DMS114 treated with DMSO at 0.1 percent for 48 hours (cell line): ENCODE results near the gene FGD6.
"Not testable (repeated sequence)": the region's sequence is repeated elsewhere in the genome, so short reads cannot be mapped to it uniquely, and the experiment has no call there.

Experiments used
- DNase-seq: peaks from one replicate; lab custom pipeline; 2025; ENCODE audit not compliant: unreplicated experiment; lab: John Stamatoyannopoulos, UW

The FGD6 gene

GRCh38 chr12:95205685-95206084, 11.6 kb downstream of the FGD6 start:
- no peak for DNase-seq

- no peak for DNase-seq
Measured at GRCh38 chr12:95205016-95205624, 12.1 kb downstream of the FGD6 start.

GRCh38 chr12:95204141-95204866, 13.0 kb downstream of the FGD6 start:
- DNase-seq = no peak

GRCh38 chr12:95203487-95204030, 13.7 kb downstream of the FGD6 start:
- no peak for DNase-seq

GRCh38 chr12:95202691-95203486, 14.4 kb downstream of the FGD6 start:
- DNase-seq = no peak

- no peak for DNase-seq
Measured at GRCh38 chr12:95201056-95201670, 16.1 kb downstream of the FGD6 start.

GRCh38 chr12:95200128-95200894, 17.0 kb downstream of the FGD6 start:
- no peak for DNase-seq

- no peak for DNase-seq
Measured at GRCh38 chr12:95198914-95199313, 18.4 kb downstream of the FGD6 start.

GRCh38 chr12:95197636-95198035, 19.6 kb downstream of the FGD6 start:
- no peak for DNase-seq

GRCh38 chr12:95196875-95197569, 20.2 kb downstream of the FGD6 start:
- not testable (repeated sequence) for DNase-seq

- DNase-seq = no peak
Measured at GRCh38 chr12:95195122-95195521, 22.1 kb downstream of the FGD6 start.

- DNase-seq = no peak
Measured at GRCh38 chr12:95193139-95193538, 24.1 kb downstream of the FGD6 start.

GRCh38 chr12:95192271-95192670, 25.0 kb downstream of the FGD6 start:
- no peak for DNase-seq

GRCh38 chr12:95191060-95191696, 26.1 kb downstream of the FGD6 start:
- DNase-seq = no peak

- DNase-seq = no peak
Measured at GRCh38 chr12:95187865-95188415, 29.3 kb downstream of the FGD6 start.

- DNase-seq = no peak
Measured at GRCh38 chr12:95185854-95186253, 31.4 kb downstream of the FGD6 start.

- no peak for DNase-seq
Measured at GRCh38 chr12:95185072-95185471, 32.2 kb downstream of the FGD6 start.

- DNase-seq = no peak
Measured at GRCh38 chr12:95184121-95184520, 33.1 kb downstream of the FGD6 start.

GRCh38 chr12:95182868-95183415, 34.3 kb downstream of the FGD6 start:
- DNase-seq = no peak
